ENCODE data around the gene EIF2B4. TPM values are rescaled to one million over a fixed set of nuclear protein-coding genes. Genes with fewer than 3 reads are reported as not detected.
"Not testable (repeated sequence)": the region's sequence is repeated elsewhere in the genome, so short reads cannot be mapped to it uniquely, and the experiment has no call there.

The EIF2B4 gene
- polyA plus RNA-seq, 4 donors = 31.0 to 45.4 (median 38.0) TPM

DNA sequence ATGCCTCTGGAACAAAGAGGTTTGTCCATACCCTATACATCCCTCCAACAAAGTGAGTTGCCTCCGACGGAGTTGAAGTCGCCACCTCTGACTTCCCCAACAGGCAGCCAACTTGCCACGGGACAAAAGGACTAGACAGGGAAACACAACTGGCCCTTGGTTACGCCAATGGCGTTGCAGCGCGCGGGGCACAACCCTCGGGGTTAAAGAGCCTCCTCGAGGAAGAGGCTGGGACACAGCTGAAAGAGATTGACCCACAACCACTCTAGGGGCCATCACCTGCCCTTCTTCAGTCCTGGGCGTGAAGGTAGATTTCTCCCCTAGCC, 14.1 kb downstream of the EIF2B4 start:
- Histone ChIP-seq H3K27ac (ENCODE audit: low read depth in 1 of 3, low read length in 2 of 3) (peak overlapping the region; percentile 91 to 98 (median 98)), H3K4me3 (ENCODE audit: low read depth in 1 of 3, low read length in 3 of 3) (peak overlapping the region; percentile 87 to 93 (median 89)), H3K4me1 (ENCODE audit: control insufficient read depth in 3 of 3, insufficient read depth in 2 of 3, low read depth in 1 of 3, low read length in 2 of 3) (peaks cover 0 to 5% (median 3%) of the 10 kb centered on the region in 3 donors), H3K9me3 (ENCODE audit: control insufficient read depth in 2 of 2, insufficient read depth in 1 of 2, low read depth in 1 of 2, low read length in 1 of 2) (no peaks in the 10 kb centered on the region), H3K36me3 (ENCODE audit: control insufficient read depth in 3 of 3, insufficient read depth in 2 of 3, low read depth in 1 of 3, low read length in 3 of 3) (peaks cover 0 to 2% (median 0%) of the 10 kb centered on the region in 3 donors), H3K27me3 (ENCODE audit: control insufficient read depth in 3 of 3, insufficient read depth in 3 of 3, low read length in 3 of 3) (no peaks in the 10 kb centered on the region)
- DNase-seq (peak in 1 of 2 donors; percentile 73), FAIRE-seq (no peak)
- WGBS, 3 donors = 0% methylated on average over 12 of the region's 12 CpGs

DNA sequence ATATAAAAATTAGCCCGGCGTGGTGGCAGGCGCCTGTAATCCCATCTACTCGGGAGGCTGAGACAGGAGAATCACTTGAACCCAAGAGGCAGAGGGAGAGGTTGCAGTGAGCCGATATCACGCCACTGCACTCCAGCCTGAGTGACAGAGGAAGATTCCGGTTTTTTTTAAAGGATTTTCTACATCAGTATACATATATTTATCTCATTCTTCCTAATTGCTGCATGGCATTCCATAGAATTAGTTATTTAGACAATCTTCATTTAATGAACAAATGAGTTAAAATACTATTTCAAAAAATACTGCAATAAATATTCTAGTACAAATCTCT, 15.6 kb downstream of the EIF2B4 start:
- Histone ChIP-seq H3K9me3 (ENCODE audit: control insufficient read depth in 2 of 2, insufficient read depth in 1 of 2, low read depth in 1 of 2, low read length in 1 of 2) (no peaks in the 10 kb centered on the region), H3K4me3 (ENCODE audit: low read depth in 1 of 3, low read length in 3 of 3) (no peak overlapping the region), H3K27me3 (ENCODE audit: control insufficient read depth in 3 of 3, insufficient read depth in 3 of 3, low read length in 3 of 3) (no peaks in the 10 kb centered on the region), H3K36me3 (ENCODE audit: control insufficient read depth in 3 of 3, insufficient read depth in 2 of 3, low read depth in 1 of 3, low read length in 3 of 3) (peaks cover 2 to 7% (median 4%) of the 10 kb centered on the region in 3 donors), H3K4me1 (ENCODE audit: control insufficient read depth in 3 of 3, insufficient read depth in 2 of 3, low read depth in 1 of 3, low read length in 2 of 3) (peaks cover 0 to 5% (median 3%) of the 10 kb centered on the region in 3 donors), H3K27ac (ENCODE audit: low read depth in 1 of 3, low read length in 2 of 3) (no peak overlapping the region)
- 89 to 95% (median 92%) methylated on average over 7 of the region's 7 CpGs for WGBS, 3 donors
- DNase-seq (no peak), FAIRE-seq (no peak)

DNA sequence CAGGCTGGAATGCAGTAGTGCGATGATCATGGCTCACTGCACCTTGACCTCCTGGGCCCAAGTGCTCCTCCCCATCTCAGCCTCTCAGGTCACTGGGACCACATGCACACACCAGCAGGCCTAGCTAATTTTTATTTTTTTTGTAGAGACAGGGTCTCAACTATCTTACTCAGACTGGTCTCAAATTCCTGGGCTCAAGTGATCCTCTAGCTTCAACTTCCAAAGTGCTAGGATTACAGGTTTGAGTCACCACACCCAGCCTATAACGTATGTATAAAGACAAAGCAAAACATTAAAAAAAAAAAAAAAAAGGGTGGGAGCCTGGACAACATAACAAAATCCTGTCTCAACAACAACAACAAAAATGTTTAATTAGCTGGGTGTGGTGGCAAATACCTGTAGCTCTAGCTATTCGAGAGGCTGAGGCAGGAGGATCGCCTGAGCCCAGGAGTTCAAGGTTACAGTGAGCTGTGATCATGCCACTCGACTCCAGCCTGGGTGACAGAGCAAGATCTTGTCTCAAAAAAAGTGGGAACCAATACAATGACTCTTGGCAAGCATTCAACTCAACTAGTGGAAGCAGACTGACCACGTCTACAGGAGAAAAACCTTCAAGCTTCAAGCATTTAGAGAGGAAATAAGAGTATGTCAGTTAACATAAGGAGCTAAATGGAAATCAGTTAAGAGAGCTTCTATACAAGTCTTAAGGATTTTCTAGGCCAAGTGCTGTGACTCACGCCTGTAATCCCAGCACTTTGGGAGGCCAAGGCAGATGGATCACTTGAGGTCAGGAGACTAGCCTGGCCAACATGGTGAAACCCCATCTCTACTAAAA, 16.2 kb downstream of the EIF2B4 start:
- Histone ChIP-seq H3K27ac (ENCODE audit: low read depth in 1 of 3, low read length in 2 of 3) (peak overlapping the region in 2 of 3 donors; percentile 10 to 60), H3K27me3 (ENCODE audit: control insufficient read depth in 3 of 3, insufficient read depth in 3 of 3, low read length in 3 of 3) (no peaks in the 10 kb centered on the region), H3K4me1 (ENCODE audit: control insufficient read depth in 3 of 3, insufficient read depth in 2 of 3, low read depth in 1 of 3, low read length in 2 of 3) (peaks cover 0 to 5% (median 3%) of the 10 kb centered on the region in 3 donors), H3K4me3 (ENCODE audit: low read depth in 1 of 3, low read length in 3 of 3) (no peak overlapping the region), H3K9me3 (ENCODE audit: control insufficient read depth in 2 of 2, insufficient read depth in 1 of 2, low read depth in 1 of 2, low read length in 1 of 2) (no peaks in the 10 kb centered on the region), H3K36me3 (ENCODE audit: control insufficient read depth in 3 of 3, insufficient read depth in 2 of 3, low read depth in 1 of 3, low read length in 3 of 3) (peaks cover 2 to 8% (median 4%) of the 10 kb centered on the region in 3 donors)
- WGBS, 3 donors = 46 to 69% (median 59%) methylated on average over 7 of the region's 7 CpGs
- FAIRE-seq (no peak), DNase-seq (peak; percentile 28 to 47)

DNA sequence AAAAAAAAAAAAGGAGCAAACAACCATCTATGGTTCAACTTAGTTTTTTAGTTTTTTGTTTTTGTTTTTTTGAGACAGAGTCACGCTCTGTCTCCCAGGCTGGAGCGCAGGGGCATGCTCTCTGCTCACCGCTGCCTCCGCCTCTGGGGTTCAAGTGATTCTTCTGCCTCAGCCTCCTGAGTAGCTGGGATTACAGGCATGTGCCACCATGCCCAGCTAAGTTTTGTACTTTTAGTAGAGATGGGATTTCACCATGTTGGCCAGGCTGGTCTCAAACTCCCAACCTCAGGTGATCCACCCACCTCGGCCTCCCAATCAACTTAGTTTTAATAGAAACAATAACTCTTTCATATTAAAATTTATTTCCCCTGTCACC, 16.8 kb downstream of the EIF2B4 start:
- not testable (repeated sequence) for H3K27me3 ChIP-seq (ENCODE audit: control insufficient read depth in 3 of 3, insufficient read depth in 3 of 3, low read length in 3 of 3); DNase-seq; H3K4me3 ChIP-seq (ENCODE audit: low read depth in 1 of 3, low read length in 3 of 3); H3K4me1 ChIP-seq (ENCODE audit: control insufficient read depth in 3 of 3, insufficient read depth in 2 of 3, low read depth in 1 of 3, low read length in 2 of 3); H3K9me3 ChIP-seq (ENCODE audit: control insufficient read depth in 2 of 2, insufficient read depth in 1 of 2, low read depth in 1 of 2, low read length in 1 of 2); FAIRE-seq; H3K27ac ChIP-seq (ENCODE audit: low read depth in 1 of 3, low read length in 2 of 3)
- WGBS, 3 donors = 80 to 93% (median 92%) methylated on average over 5 of the region's 5 CpGs
- H3K36me3 ChIP-seq (ENCODE audit: control insufficient read depth in 3 of 3, insufficient read depth in 2 of 3, low read depth in 1 of 3, low read length in 3 of 3) = peaks cover 2 to 10% (median 4%) of the 10 kb centered on the region in 3 donors

DNA sequence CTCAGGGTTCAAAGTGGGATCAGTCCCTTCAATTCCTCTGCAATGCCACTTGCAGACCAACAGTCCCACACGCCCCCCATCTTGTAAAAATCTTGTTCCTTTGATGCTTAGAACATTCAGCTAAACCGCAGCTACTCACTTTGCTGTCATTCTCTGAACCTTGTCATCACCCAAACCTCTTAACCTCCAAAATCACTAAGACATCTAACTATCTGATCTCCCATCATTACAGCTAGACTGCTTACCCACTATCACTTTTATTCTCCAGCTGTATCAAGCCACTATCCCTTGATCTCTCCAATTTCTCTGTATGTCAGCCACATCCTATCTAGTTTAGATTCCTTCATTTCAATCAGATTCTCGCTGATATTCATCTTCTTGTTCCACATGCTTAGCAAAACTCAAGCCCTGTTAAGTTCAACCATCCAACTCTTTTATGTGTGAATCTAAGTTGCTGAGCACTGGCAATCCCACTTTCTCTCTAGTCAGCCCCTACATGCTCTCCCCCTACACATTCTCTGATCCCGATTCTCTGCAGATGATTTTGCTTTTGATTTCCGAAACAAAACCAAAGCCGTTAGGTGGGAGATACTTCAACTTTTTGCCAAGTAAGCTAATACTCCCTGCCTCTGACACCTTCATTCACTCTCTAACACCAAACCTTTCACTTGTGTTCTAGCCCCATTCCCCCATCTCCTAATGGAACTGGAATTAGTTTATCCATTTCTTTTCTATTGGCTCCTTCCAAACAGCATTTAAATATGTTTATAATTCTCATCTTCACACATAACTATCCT, 18.1 kb downstream of the EIF2B4 start:
- no peak for FAIRE-seq
- Histone ChIP-seq H3K27me3 (ENCODE audit: control insufficient read depth in 3 of 3, insufficient read depth in 3 of 3, low read length in 3 of 3) (no peaks in the 10 kb centered on the region), H3K27ac (ENCODE audit: low read depth in 1 of 3, low read length in 2 of 3) (no peak overlapping the region), H3K9me3 (ENCODE audit: control insufficient read depth in 2 of 2, insufficient read depth in 1 of 2, low read depth in 1 of 2, low read length in 1 of 2) (no peaks in the 10 kb centered on the region), H3K36me3 (ENCODE audit: control insufficient read depth in 3 of 3, insufficient read depth in 2 of 3, low read depth in 1 of 3, low read length in 3 of 3) (peaks cover 2 to 16% (median 4%) of the 10 kb centered on the region in 3 donors), H3K4me3 (ENCODE audit: low read depth in 1 of 3, low read length in 3 of 3) (no peak overlapping the region), H3K4me1 (ENCODE audit: control insufficient read depth in 3 of 3, insufficient read depth in 2 of 3, low read depth in 1 of 3, low read length in 2 of 3) (peaks cover 0 to 3% (median 0%) of the 10 kb centered on the region in 3 donors)
- DNase-seq = no peak
- WGBS, 3 donors = 75 to 86% (median 78%) methylated on average over 6 of the region's 6 CpGs

DNA sequence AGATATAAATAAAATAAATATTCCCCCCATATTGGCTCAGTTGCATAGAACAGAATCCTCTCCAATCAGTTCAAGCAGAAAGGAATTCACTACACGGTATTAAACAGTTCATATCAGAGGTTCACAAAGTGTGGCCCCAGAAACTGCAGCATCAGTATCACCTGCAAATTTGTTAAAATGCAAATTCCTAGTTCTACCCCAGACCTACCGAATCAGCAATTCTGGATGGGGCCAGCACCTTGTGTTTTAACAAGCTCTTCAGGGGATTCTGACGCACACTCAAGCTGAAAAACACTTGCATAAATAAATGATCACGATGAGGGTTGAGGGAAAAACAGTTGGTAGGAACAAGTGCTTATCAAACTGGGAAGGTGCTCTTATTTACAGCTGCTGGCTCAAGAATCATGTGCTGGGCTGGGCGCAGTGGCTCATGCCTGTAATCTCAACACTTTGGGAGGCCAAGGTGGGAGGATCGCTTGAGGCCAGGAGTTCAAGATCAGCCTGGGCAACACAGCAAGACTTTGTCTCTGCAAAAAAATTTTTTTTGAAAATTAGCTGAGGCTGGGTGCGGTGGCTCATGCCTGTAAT, 19.9 kb downstream of the EIF2B4 start:
- Histone ChIP-seq H3K27ac (ENCODE audit: low read depth in 1 of 3, low read length in 2 of 3) (no peak overlapping the region), H3K4me1 (ENCODE audit: control insufficient read depth in 3 of 3, insufficient read depth in 2 of 3, low read depth in 1 of 3, low read length in 2 of 3) (peaks cover 0 to 3% (median 0%) of the 10 kb centered on the region in 3 donors), H3K27me3 (ENCODE audit: control insufficient read depth in 3 of 3, insufficient read depth in 3 of 3, low read length in 3 of 3) (no peaks in the 10 kb centered on the region), H3K4me3 (ENCODE audit: low read depth in 1 of 3, low read length in 3 of 3) (no peak overlapping the region), H3K9me3 (ENCODE audit: control insufficient read depth in 2 of 2, insufficient read depth in 1 of 2, low read depth in 1 of 2, low read length in 1 of 2) (no peaks in the 10 kb centered on the region), H3K36me3 (ENCODE audit: control insufficient read depth in 3 of 3, insufficient read depth in 2 of 3, low read depth in 1 of 3, low read length in 3 of 3) (peaks cover 2 to 15% (median 4%) of the 10 kb centered on the region in 3 donors)
- 82 to 86% (median 86%) methylated on average over 7 of the region's 7 CpGs for WGBS, 3 donors
- no peak for DNase-seq
- no peak for FAIRE-seq

DNA sequence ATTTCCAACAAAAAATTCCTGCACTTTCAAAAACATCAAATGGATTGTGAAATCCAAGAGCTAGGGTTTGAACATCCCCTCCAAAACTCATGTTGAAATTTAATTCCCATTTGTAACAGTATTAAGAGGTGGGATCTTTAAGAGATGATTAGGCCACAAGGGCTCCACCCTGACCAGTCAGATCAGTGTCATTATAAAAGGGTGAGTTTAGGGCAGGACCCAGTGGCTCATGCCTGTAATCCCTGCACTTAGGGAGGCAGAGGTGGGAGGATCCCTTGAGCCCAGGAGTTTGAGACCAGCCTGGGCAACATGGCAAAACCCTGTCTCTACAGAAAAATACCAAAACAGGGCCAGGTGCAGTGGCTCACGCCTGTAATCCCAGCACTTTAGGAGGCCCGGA, 22.5 kb downstream of the EIF2B4 start:
- no peaks in the 10 kb centered on the region for H3K9me3 ChIP-seq (ENCODE audit: control insufficient read depth in 2 of 2, insufficient read depth in 1 of 2, low read depth in 1 of 2, low read length in 1 of 2)
- H3K36me3 ChIP-seq (ENCODE audit: control insufficient read depth in 3 of 3, insufficient read depth in 2 of 3, low read depth in 1 of 3, low read length in 3 of 3) = peaks cover 5 to 30% (median 9%) of the 10 kb centered on the region in 3 donors
- no peaks in the 10 kb centered on the region for H3K27me3 ChIP-seq (ENCODE audit: control insufficient read depth in 3 of 3, insufficient read depth in 3 of 3, low read length in 3 of 3)
- H3K4me3 ChIP-seq (ENCODE audit: low read depth in 1 of 3, low read length in 3 of 3) = no peak overlapping the region
- DNase-seq (no peak), FAIRE-seq (no peak)
- no peak overlapping the region for H3K27ac ChIP-seq (ENCODE audit: low read depth in 1 of 3, low read length in 2 of 3)
- WGBS, 3 donors = 89 to 92% (median 91%) methylated on average over 2 of the region's 2 CpGs
- H3K4me1 ChIP-seq (ENCODE audit: control insufficient read depth in 3 of 3, insufficient read depth in 2 of 3, low read depth in 1 of 3, low read length in 2 of 3) = no peaks in the 10 kb centered on the region

DNA sequence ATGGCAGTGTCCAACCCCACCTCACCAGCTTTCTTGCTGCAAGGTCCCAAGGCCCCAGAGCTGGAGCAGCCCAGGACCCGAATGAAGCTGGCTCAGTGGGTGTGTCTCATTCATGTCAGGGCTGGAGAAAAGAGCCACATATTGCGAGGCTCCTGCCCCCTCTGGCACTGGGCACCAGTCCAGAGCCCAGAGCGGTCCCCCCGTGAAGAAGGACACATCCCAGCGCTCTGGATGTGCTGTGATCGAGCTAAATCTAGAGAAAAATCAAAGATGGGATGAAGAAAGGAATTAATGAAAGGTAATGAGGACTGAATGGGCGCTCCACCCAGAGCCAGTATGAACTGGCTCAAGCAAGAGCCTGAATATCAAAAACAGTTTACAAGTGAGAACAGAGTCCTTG, 34.0 kb downstream of the EIF2B4 start:
- DNase-seq (no peak), FAIRE-seq (no peak)
- no peaks in the 10 kb centered on the region for H3K27me3 ChIP-seq (ENCODE audit: control insufficient read depth in 3 of 3, insufficient read depth in 3 of 3, low read length in 3 of 3)
- 96 to 97% (median 96%) methylated on average over 7 of the region's 7 CpGs for WGBS, 3 donors
- no peak overlapping the region for H3K4me3 ChIP-seq (ENCODE audit: low read depth in 1 of 3, low read length in 3 of 3)
- H3K27ac ChIP-seq (ENCODE audit: low read depth in 1 of 3, low read length in 2 of 3) = no peak overlapping the region
- no peaks in the 10 kb centered on the region for H3K4me1 ChIP-seq (ENCODE audit: control insufficient read depth in 3 of 3, insufficient read depth in 2 of 3, low read depth in 1 of 3, low read length in 2 of 3)
- no peaks in the 10 kb centered on the region for H3K9me3 ChIP-seq (ENCODE audit: control insufficient read depth in 2 of 2, insufficient read depth in 1 of 2, low read depth in 1 of 2, low read length in 1 of 2)
- peaks cover 25 to 78% (median 29%) of the 10 kb centered on the region in 3 donors for H3K36me3 ChIP-seq (ENCODE audit: control insufficient read depth in 3 of 3, insufficient read depth in 2 of 3, low read depth in 1 of 3, low read length in 3 of 3)
